Measurements from ENCODE around the gene LIN28A. TPM values are rescaled to one million over a fixed set of nuclear protein-coding genes. Genes with fewer than 3 reads are reported as not detected.

LIN28A gene
- total RNA-seq, 1 experiment from 2014 or later: not detected

GRCh38 chr1:26431979-26432695, 21.5 kb downstream of the LIN28A start, which contains the start of gene DHDDS:
TSS of gene DHDDS (plus strand) at chr1:26432321. CDS start at chr1:26432946, 625 bp downstream.
- DNase-seq (ENCODE audit: extremely low read depth, low read depth): peak; percentile 92

GRCh38 chr1:26432793-26433192, 22.2 kb downstream of the LIN28A start:
- DNase-seq (ENCODE audit: extremely low read depth, low read depth): no peak

GRCh38 chr1:26434161-26434752, 23.6 kb downstream of the LIN28A start:
- no peak for DNase-seq (ENCODE audit: extremely low read depth, low read depth)

GRCh38 chr1:26438041-26438440, 27.4 kb downstream of the LIN28A start:
- no peak for DNase-seq (ENCODE audit: extremely low read depth, low read depth)

- DNase-seq (ENCODE audit: extremely low read depth, low read depth): no peak
Observed at GRCh38 chr1:26440259-26440658, 29.6 kb downstream of the LIN28A start.

- DNase-seq (ENCODE audit: extremely low read depth, low read depth): no peak
Observed at GRCh38 chr1:26449868-26450267, 39.3 kb downstream of the LIN28A start.

GRCh38 chr1:26450908-26451307, 40.3 kb downstream of the LIN28A start:
- DNase-seq (ENCODE audit: extremely low read depth, low read depth): no peak

GRCh38 chr1:26452459-26453183, 42.0 kb downstream of the LIN28A start:
- no peak for DNase-seq (ENCODE audit: extremely low read depth, low read depth)

GRCh38 chr1:26459148-26459547, 48.5 kb downstream of the LIN28A start:
- DNase-seq (ENCODE audit: extremely low read depth, low read depth): no peak

- no peak for DNase-seq (ENCODE audit: extremely low read depth, low read depth)
Observed at GRCh38 chr1:26459573-26460031, 49.0 kb downstream of the LIN28A start.

- DNase-seq (ENCODE audit: extremely low read depth, low read depth): no peak
Observed at GRCh38 chr1:26468911-26469310, 58.3 kb downstream of the LIN28A start.

- DNase-seq (ENCODE audit: extremely low read depth, low read depth): no peak
Observed at GRCh38 chr1:26469558-26469957, 58.9 kb downstream of the LIN28A start.

GRCh38 chr1:26470878-26471497, 60.4 kb downstream of the LIN28A start:
- no peak for DNase-seq (ENCODE audit: extremely low read depth, low read depth)

GRCh38 chr1:26471498-26472319, 61.1 kb downstream of the LIN28A start:
- DNase-seq (ENCODE audit: extremely low read depth, low read depth): peak; percentile 31

- peak; percentile 68 for DNase-seq (ENCODE audit: extremely low read depth, low read depth)
Observed at GRCh38 chr1:26472320-26472900, 61.8 kb downstream of the LIN28A start, which contains the start of gene HMGN2. TSS of gene HMGN2 (plus strand) at chr1:26472440. CDS start at chr1:26472613, 173 bp downstream.

- peak; percentile 82 for DNase-seq (ENCODE audit: extremely low read depth, low read depth)
Observed at GRCh38 chr1:26472901-26473845, 62.6 kb downstream of the LIN28A start.

- no peak for DNase-seq (ENCODE audit: extremely low read depth, low read depth)
Observed at GRCh38 chr1:26474818-26475217, 64.2 kb downstream of the LIN28A start.

- no peak for DNase-seq (ENCODE audit: extremely low read depth, low read depth)
Observed at GRCh38 chr1:26475989-26476388, 65.4 kb downstream of the LIN28A start.

GRCh38 chr1:26476958-26477357, 66.3 kb downstream of the LIN28A start:
- no peak for DNase-seq (ENCODE audit: extremely low read depth, low read depth)
